Measurements from ENCODE around the gene PLEKHF1. TPM values are rescaled to one million over a fixed set of nuclear protein-coding genes. Genes with fewer than 3 reads are reported as not detected.

The PLEKHF1 gene
- total RNA-seq, 1 experiment from 2014 or later: 5.5 TPM

- H3K4me2 ChIP-seq (ENCODE audit: low read length): no peak overlapping the region
- TF ChIP-seq CBX3 (IDR thresholded peaks at IDR 0.05; ENCODE audit: low read depth) (no peak), SIN3A (IDR thresholded peaks at IDR 0.05; ENCODE audit: low read depth) (no peak), POLR2A (IDR thresholded peaks at IDR 0.05; ENCODE audit: borderline replicate concordance, extremely low read depth, insufficient read depth, insufficient read length) (no peak), SRF (IDR thresholded peaks at IDR 0.05; ENCODE audit: low read depth) (no peak), JUND (IDR thresholded peaks at IDR 0.05) (no peak), MAX (IDR thresholded peaks at IDR 0.05) (no peak), YY1 (IDR thresholded peaks at IDR 0.05; ENCODE audit: extremely low read depth, insufficient replicate concordance, low read depth, low read length) (no peak), ZFX (IDR thresholded peaks at IDR 0.05) (no peak), EZH2 (IDR thresholded peaks at IDR 0.05) (no peak), EZH2phosphoT487 (IDR thresholded peaks at IDR 0.05; ENCODE audit: borderline replicate concordance) (no peak), TCF7L2 (IDR thresholded peaks at IDR 0.05; ENCODE audit: borderline replicate concordance, extremely low read depth, insufficient read depth, insufficient read length) (no peak), POLR2AphosphoS5 (IDR thresholded peaks at IDR 0.05; ENCODE audit: low read depth, low read length) (no peak), SP1 (IDR thresholded peaks at IDR 0.05; ENCODE audit: low read depth) (no peak), RAD21 (IDR thresholded peaks at IDR 0.05; ENCODE audit: low read depth) (no peak)
- TF ChIP-seq, protein P1, sequence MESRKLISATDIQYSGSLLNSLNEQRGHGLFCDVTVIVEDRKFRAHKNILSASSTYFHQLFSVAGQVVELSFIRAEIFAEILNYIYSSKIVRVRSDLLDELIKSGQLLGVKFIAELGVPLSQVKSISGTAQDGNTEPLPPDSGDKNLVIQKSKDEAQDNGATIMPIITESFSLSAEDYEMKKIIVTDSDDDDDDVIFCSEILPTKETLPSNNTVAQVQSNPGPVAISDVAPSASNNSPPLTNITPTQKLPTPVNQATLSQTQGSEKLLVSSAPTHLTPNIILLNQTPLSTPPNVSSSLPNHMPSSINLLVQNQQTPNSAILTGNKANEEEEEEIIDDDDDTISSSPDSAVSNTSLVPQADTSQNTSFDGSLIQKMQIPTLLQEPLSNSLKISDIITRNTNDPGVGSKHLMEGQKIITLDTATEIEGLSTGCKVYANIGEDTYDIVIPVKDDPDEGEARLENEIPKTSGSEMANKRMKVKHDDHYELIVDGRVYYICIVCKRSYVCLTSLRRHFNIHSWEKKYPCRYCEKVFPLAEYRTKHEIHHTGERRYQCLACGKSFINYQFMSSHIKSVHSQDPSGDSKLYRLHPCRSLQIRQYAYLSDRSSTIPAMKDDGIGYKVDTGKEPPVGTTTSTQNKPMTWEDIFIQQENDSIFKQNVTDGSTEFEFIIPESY (IDR thresholded peaks at IDR 0.05; ENCODE audit: extremely low read depth, insufficient replicate concordance, low read length): no peak
- TF ChIP-seq, protein P2, sequence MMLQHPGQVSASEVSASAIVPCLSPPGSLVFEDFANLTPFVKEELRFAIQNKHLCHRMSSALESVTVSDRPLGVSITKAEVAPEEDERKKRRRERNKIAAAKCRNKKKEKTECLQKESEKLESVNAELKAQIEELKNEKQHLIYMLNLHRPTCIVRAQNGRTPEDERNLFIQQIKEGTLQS (IDR thresholded peaks at IDR 0.05): no peak
- TF ChIP-seq, protein P3, sequence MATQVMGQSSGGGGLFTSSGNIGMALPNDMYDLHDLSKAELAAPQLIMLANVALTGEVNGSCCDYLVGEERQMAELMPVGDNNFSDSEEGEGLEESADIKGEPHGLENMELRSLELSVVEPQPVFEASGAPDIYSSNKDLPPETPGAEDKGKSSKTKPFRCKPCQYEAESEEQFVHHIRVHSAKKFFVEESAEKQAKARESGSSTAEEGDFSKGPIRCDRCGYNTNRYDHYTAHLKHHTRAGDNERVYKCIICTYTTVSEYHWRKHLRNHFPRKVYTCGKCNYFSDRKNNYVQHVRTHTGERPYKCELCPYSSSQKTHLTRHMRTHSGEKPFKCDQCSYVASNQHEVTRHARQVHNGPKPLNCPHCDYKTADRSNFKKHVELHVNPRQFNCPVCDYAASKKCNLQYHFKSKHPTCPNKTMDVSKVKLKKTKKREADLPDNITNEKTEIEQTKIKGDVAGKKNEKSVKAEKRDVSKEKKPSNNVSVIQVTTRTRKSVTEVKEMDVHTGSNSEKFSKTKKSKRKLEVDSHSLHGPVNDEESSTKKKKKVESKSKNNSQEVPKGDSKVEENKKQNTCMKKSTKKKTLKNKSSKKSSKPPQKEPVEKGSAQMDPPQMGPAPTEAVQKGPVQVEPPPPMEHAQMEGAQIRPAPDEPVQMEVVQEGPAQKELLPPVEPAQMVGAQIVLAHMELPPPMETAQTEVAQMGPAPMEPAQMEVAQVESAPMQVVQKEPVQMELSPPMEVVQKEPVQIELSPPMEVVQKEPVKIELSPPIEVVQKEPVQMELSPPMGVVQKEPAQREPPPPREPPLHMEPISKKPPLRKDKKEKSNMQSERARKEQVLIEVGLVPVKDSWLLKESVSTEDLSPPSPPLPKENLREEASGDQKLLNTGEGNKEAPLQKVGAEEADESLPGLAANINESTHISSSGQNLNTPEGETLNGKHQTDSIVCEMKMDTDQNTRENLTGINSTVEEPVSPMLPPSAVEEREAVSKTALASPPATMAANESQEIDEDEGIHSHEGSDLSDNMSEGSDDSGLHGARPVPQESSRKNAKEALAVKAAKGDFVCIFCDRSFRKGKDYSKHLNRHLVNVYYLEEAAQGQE (IDR thresholded peaks at IDR 0.05; ENCODE audit: low read depth): no peak
- H3K9me3 ChIP-seq (ENCODE audit: control insufficient read depth in 1 of 2, insufficient read depth in 1 of 2, low read depth in 1 of 2, low read length in 2 of 2): no peaks in the 10 kb centered on the region
- H3K27ac ChIP-seq (ENCODE audit: low read depth, low read length): no peak overlapping the region
- intact Hi-C loops (cut with micrococcal nuclease): no loop called here
- no peak overlapping the region for H2AFZ ChIP-seq (ENCODE audit: low read depth, low read length, poor library complexity, severe bottlenecking)
- H3K36me3 ChIP-seq (ENCODE audit: control insufficient read depth in 1 of 2, insufficient read depth in 2 of 2, low read length in 2 of 2): no peaks in the 10 kb centered on the region
- H3K4me3 ChIP-seq (replicated peaks in 1 of 2; ENCODE audit: low read depth in 1 of 2, low read length in 2 of 2): no peak overlapping the region
- H3K9me2 ChIP-seq (ENCODE audit: insufficient read depth): no peaks in the 10 kb centered on the region
- ATAC-seq: no peak
- no peaks in the 10 kb centered on the region for H3K79me2 ChIP-seq (ENCODE audit: insufficient read depth, low read length)
- no peaks in the 10 kb centered on the region for H3K4me1 ChIP-seq (ENCODE audit: control insufficient read depth in 1 of 2, insufficient read depth in 2 of 2, low read length in 2 of 2)
- no peaks in the 10 kb centered on the region for H3K27me3 ChIP-seq (ENCODE audit: insufficient read depth, low read length)
- H4K20me1 ChIP-seq (ENCODE audit: insufficient read depth): no peaks in the 10 kb centered on the region
- no peak overlapping the region for H3K9ac ChIP-seq (ENCODE audit: low read length)
- ChIA-PET RAD21 (ENCODE audit: low non-redundant PET in 1 of 2, low total read pairs in 2 of 2, uncharacterized antibody in 2 of 2, unreplicated experiment in 2 of 2) (no interaction called here), POLR2A (no interaction called here), CTCF (no interaction called here)
- DNase-seq (ENCODE audit: low read depth, low spot score): no peak
- no TSS peak for BruUV-seq (replicated peaks)
Observed at GRCh38 chr19:29630655-29631054, 34.6 kb upstream of the PLEKHF1 start.
